ENCODE results near the gene TPK1. TPM values are rescaled to one million over a fixed set of nuclear protein-coding genes. Genes with fewer than 3 reads are reported as not detected.

The TPK1 gene
- total RNA-seq, 3 donors from 2014 or later: 11.4 to 14.2 (median 13.3) TPM

DNA sequence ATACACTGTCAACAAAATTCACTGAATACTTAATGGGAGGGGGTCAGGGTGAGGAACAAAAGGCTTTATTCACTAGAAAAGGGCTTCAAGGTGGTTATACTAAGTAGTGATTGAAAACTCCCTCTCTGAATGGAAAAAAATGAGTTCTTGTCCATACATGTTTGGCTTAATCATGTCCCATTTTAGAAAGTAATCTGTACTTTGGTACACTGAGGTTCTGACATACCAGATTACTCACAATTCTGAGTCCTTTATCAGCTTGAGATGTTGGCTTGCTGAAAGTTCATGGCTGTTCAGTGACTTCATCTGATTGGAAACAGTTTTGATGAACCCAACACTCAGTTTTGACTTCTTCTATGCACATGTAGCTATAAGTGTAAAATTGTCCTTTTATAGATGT lies 419.5 kb downstream of the TPK1 start:
- intact Hi-C loops (cut with DNase I, micrococcal nuclease): no loop called here
- ATAC-seq: no peak

DNA sequence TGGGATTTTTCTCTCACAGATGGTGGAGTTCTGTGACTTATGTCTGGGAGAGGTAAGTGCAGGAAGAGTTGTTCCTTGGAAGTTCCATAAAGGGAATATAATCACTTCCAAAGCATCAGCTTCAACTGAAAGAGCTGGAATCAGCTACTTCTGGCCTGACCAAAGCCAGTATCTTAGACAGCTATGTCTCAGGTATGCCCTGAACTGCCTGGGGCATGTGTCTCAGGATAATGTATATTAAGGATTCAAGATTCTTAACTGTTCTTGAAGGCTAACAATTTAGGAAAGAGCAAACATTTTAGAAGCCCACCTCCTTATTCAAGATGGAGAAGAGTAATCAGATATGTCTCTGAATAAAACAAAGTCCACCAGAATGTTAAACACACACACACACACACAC lies 420.0 kb downstream of the TPK1 start:
- intact Hi-C loops (cut with DNase I, micrococcal nuclease): no loop called here
- no peaks in the 10 kb centered on the region for H3K36me3 ChIP-seq (ENCODE audit: low read depth)
- TF ChIP-seq, protein P1, sequence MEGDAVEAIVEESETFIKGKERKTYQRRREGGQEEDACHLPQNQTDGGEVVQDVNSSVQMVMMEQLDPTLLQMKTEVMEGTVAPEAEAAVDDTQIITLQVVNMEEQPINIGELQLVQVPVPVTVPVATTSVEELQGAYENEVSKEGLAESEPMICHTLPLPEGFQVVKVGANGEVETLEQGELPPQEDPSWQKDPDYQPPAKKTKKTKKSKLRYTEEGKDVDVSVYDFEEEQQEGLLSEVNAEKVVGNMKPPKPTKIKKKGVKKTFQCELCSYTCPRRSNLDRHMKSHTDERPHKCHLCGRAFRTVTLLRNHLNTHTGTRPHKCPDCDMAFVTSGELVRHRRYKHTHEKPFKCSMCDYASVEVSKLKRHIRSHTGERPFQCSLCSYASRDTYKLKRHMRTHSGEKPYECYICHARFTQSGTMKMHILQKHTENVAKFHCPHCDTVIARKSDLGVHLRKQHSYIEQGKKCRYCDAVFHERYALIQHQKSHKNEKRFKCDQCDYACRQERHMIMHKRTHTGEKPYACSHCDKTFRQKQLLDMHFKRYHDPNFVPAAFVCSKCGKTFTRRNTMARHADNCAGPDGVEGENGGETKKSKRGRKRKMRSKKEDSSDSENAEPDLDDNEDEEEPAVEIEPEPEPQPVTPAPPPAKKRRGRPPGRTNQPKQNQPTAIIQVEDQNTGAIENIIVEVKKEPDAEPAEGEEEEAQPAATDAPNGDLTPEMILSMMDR (IDR thresholded peaks at IDR 0.05): no peak
- no peak overlapping the region for H3K4me3 ChIP-seq
- no peaks in the 10 kb centered on the region for H3K4me1 ChIP-seq (ENCODE audit: low read depth)
- ATAC-seq: no peak
- DNase-seq: no peak
- H3K9me3 ChIP-seq: no peaks in the 10 kb centered on the region

More for the DNA sequence above, 419.5 kb downstream of the TPK1 start:
- DNase-seq: no peak
- Histone ChIP-seq H3K4me1 (ENCODE audit: low read depth) (no peaks in the 10 kb centered on the region), H3K36me3 (ENCODE audit: low read depth) (no peaks in the 10 kb centered on the region), H3K4me3 (no peak overlapping the region), H3K9me3 (no peaks in the 10 kb centered on the region)
- TF ChIP-seq, protein P1 (IDR thresholded peaks at IDR 0.05): no peak

DNA sequence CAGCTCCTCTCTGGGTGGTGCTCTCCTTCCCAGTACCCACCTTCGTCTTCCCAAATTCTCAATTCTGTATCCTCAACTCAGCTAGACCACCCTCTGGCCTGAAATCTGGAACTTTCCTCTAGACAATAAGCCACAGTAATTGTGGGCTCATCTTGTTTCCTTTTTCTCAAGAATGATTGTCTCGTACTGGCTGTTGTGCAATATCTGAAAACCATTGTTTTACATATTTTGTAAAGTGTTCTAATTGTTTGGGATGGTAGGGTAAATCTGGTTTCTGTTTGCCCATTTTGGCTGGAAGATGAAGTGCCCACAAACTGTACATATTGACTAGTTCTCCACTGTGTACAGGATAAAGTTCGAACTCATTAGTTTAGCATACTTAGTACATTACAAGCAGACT lies 421.0 kb downstream of the TPK1 start:
- ATAC-seq: no peak
- no peak for DNase-seq
- H3K4me3 ChIP-seq: no peak overlapping the region
- no peaks in the 10 kb centered on the region for H3K36me3 ChIP-seq (ENCODE audit: low read depth)
- H3K4me1 ChIP-seq (ENCODE audit: low read depth): no peaks in the 10 kb centered on the region
- H3K9me3 ChIP-seq: no peaks in the 10 kb centered on the region
- TF ChIP-seq, protein P1 (IDR thresholded peaks at IDR 0.05): no peak
- intact Hi-C loops (cut with DNase I, micrococcal nuclease): no loop called here

DNA sequence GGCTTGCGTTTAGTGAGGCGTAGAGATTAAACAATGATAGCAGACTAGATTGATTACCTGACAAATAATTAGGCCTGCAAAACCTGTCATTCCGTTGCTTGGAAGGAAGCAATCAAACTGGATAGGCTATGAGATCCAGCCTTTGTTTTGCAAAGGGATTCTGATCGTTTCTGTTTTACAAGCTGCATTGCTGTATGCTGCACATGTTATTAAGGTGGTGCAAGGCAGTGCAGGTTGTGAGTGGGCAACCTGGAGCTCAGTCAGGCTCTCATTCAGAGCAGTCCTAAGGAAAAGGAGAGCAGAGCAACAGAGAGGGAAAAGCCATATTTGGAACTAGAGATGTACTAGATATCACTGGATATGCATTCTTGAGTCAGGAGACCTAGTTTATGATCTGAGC lies 425.4 kb downstream of the TPK1 start:
- H3K4me3 ChIP-seq: no peak overlapping the region
- ATAC-seq: no peak
- intact Hi-C loops (cut with DNase I, micrococcal nuclease): no loop called here
- H3K4me1 ChIP-seq (ENCODE audit: low read depth): no peaks in the 10 kb centered on the region
- H3K36me3 ChIP-seq (ENCODE audit: low read depth): no peaks in the 10 kb centered on the region
- no peak for DNase-seq
- no peaks in the 10 kb centered on the region for H3K9me3 ChIP-seq
- TF ChIP-seq, protein P1 (IDR thresholded peaks at IDR 0.05): no peak

DNA sequence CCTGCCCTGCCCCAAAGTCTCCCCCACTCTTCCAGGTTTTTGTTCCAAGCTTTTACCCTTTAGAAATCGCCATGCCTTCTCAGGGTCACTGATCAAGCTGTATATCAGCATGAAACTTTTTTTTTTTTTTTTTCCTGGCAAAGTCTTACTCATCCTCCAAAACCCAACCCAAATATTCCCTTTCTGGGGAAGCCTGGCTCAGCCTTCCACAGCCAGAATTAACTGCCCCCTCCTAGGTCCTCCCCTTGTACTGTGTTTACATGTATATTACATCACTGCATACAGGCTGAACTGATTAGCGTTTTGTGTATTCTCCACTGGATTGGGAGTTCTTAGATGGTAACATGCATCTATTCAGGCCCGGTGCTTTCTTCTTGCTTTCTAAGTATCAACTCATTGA lies 427.7 kb downstream of the TPK1 start:
- Histone ChIP-seq H3K9me3 (no peaks in the 10 kb centered on the region), H3K4me1 (ENCODE audit: low read depth) (no peaks in the 10 kb centered on the region), H3K36me3 (ENCODE audit: low read depth) (no peaks in the 10 kb centered on the region), H3K4me3 (no peak overlapping the region)
- ATAC-seq: no peak
- intact Hi-C loops (cut with DNase I, micrococcal nuclease): no loop called here
- no peak for DNase-seq
- TF ChIP-seq, protein P1 (IDR thresholded peaks at IDR 0.05): no peak

DNA sequence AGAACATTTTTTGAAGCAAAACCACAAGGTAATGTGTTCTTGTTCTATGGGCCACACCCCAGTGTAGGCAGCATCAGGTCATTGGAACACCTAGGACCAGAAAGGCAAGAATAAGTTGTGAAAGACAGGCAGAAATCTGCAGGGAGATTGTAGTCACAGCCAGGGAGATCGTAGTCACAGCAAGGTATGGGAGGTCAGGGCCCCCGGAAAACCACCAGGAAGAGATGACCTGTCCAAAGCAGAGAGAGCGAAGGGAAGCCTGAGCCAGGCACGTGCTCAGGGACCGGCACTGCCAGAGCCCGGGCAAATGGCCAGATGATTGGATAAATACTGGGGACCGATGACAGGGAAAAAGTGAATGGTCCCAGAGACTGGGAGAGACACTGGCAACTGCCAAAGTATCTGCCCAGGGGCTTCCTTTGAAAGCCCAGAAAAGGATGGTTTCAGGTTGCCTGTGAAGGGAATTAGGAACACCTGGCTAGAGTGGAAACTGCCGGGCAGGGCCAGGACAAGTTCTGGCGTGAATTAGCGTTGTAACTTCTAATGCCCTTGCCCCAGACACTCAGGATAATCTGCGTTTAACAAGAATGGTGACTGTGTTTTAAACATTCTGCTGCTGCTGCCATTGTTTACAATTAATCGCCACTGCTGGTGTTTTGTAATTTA lies 428.5 kb downstream of the TPK1 start:
- Histone ChIP-seq H3K9me3 (no peaks in the 10 kb centered on the region), H3K4me3 (no peak overlapping the region), H3K36me3 (ENCODE audit: low read depth) (no peaks in the 10 kb centered on the region), H3K4me1 (ENCODE audit: low read depth) (no peaks in the 10 kb centered on the region)
- ATAC-seq: no peak
- no peak for DNase-seq
- intact Hi-C loops (cut with DNase I, micrococcal nuclease): no loop called here
- TF ChIP-seq, protein P1 (IDR thresholded peaks at IDR 0.05): no peak
